COLO668 (cell line): ENCODE results near the gene SMIM44.
"Not testable (repeated sequence)": the region's sequence is repeated elsewhere in the genome, so short reads cannot be mapped to it uniquely, and the experiment has no call there.

ENCODE experiments used
- DNase-seq: peaks from one replicate; lab custom pipeline; 2025; ENCODE audit not compliant: unreplicated experiment; lab: John Stamatoyannopoulos, UW

The SMIM44 gene

DNA sequence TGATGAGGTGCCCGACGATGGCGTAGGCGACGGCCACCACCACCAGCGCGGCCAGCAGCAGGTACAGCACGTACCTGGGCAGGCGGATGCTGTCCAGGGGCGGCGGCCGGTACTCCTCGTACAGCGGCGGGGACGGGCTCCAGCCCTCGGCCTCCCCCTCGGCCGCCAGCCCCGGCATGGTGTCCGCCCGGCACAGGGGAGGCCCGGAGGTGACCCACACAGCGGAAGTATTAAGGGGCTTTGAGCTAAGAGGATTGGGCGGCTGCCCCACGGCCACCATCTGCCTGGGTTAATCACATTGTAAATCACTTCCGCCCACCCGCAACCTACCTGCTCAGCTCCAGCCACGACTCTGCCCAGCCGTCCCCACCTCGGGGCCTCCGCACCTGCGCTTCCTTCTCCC lies at the start of gene SMIM44:
SMIM44 (minus strand) TSS at position 216 of the 403 bp plus-strand sequence; CDS start at position 178, 38 bp downstream.
- peak; percentile 66 for DNase-seq

GRCh38 chr19:3533033-3533432 lies 49.8 kb upstream of the SMIM44 start:
- no peak for DNase-seq

GRCh38 chr19:3532154-3532786 lies 49.0 kb upstream of the SMIM44 start:
- no peak for DNase-seq

DNA sequence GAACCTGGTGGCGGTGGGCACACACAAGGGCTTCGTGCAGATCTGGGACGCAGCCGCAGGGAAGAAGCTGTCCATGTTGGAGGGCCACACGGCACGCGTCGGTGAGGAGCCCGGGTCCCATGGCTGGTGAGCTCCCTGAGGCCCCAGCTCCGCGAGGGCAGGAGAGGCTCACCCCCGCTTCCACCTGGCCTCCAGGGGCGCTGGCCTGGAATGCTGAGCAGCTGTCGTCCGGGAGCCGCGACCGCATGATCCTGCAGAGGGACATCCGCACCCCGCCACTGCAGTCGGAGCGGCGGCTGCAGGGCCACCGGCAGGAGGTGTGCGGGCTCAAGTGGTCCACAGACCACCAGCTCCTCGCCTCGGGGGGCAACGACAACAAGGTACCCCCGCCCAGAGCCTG lies 48.5 kb upstream of the SMIM44 start:
- DNase-seq = no peak

- DNase-seq = no peak
Measured at GRCh38 chr19:3530389-3530788, 47.1 kb upstream of the SMIM44 start.

DNA sequence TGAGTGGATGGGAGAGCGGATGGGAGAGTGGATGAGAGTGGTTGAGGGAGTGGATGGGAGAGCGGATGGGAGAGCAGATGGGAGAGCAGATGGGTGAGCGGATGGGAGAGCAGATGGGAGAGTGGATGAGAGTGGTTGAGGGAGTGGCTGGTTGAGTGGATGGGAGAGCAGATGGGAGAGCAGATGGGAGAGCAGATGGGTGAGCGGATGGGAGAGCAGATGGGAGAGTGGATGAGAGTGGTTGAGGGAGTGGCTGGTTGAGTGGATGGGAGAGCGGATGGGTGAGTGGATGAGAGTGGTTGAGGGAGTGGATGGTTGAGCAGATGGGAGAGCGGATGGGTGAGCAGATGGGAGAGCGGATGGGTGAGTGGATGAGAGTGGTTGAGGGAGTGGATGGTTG lies 46.1 kb upstream of the SMIM44 start:
- DNase-seq = not testable (repeated sequence)

DNA sequence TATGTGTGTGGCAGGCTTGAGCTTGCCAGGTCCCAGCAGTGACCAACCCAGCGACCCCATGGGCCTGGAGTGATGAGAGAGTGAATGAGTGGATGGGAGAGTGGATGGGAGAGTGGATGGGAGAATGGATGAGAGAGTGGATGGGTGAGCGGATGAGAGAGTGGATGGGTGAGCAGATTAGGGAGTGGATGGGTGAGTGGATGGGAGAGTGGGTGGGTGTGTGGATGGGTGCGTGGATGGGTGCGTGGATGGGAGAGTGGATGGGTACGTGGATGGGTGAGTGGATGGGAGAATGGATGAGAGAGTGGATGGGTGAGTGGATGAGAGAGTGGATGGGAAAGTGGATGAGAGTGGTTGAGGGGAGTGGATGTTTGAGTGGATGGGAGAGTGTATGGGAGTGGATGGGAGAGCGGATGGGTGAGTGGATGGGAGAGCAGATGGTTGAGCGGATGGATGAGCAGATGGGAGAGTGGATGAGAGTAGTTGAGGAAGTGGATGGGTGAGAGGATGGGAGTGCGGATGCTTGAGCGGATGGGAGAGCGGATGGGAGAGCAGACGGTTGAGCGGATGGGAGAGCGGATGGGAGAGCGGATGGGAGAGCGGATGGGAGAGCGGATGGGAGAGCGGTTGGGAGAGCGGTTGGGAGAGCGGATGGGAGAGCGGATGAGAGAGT lies 45.4 kb upstream of the SMIM44 start:
- no peak for DNase-seq

GRCh38 chr19:3528080-3528479 lies 44.8 kb upstream of the SMIM44 start:
- no peak for DNase-seq

GRCh38 chr19:3527238-3527910 lies 44.1 kb upstream of the SMIM44 start:
- DNase-seq = no peak

GRCh38 chr19:3526507-3527237 lies 43.4 kb upstream of the SMIM44 start:
- no peak for DNase-seq

DNA sequence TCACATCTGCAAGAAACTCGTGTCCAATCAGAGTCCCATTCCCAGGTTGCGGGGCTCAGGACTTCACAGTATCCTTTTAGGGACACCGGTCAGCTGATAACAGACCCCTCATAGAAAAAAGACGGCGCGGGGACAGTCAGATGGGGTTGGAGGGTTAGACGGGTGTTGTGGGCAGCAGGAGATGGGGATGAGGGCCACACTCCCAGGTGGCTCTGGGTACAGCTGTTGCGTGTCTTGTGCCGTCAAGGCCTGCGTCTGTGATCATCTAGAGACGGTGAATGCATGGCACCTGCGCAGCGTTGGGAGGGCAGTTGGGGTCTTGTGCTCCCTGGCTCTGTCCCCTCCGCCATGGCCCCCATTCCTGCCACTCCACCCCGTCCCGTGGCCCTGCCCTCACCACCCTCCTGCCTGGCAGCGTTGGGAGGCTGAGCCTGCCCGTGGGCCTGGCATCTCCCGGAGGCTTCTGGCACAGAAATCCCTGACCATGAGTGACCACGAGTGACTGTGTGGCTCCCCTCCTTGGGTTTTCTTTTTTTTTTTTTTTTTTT lies 41.7 kb upstream of the SMIM44 start:
- no peak for DNase-seq

- no peak for DNase-seq
Measured at GRCh38 chr19:3524078-3524842, 41.0 kb upstream of the SMIM44 start.

DNA sequence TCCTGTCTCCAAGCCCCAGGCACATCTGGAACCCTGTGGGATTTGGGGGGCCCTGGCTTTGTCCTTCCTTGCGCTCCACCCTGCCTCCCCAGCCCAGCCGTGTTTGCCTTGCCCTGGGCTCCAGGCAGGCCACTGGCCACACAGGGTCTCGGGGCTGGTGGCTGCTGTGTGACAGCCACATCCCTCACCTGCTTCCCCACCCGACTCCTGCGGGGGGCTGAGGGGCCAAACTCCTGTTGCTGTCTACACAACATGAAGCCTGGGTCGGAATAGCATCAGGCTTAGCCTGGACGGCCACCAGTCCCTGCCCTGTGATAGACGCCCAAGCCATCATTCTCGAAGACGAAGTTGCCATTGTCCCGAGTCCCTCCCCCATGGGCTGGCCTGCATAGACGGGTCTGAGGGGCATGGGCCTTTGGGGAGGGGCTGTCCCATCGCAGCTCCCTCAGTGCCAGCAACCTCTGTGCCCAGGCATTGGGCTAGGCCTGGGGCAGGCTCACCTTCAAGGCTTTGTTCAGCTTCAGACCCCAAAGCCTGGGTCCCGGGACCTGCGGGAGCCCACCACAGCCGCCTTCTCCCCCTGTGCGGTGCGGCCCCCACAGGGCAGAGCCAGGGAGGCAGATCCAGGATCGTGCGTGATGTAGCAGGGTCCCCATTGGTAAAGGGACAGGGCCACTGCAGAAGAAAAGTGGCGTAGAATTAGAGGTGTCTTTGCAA lies 40.3 kb upstream of the SMIM44 start:
- DNase-seq = no peak

GRCh38 chr19:3522421-3523360 lies 39.5 kb upstream of the SMIM44 start:
- no peak for DNase-seq

DNA sequence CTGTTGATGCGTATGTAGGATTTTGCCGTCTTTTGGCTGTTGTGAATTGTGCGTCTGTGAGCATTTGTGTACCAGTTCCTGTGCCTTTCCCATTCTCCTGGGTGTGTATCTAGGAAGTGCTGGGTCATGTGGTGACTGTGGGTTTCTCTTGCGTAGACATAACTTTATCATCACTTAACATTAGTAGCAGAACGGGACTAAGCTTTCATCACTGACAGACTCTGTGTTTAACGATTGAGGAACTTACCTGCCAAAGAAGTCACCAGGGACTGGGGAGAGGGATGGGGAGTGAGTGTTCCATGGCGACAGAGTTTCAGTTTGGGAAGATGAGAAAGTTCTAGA lies 37.8 kb upstream of the SMIM44 start:
- DNase-seq = no peak

- DNase-seq = peak; percentile 93
Measured at GRCh38 chr19:3520166-3521103, 37.2 kb upstream of the SMIM44 start.

GRCh38 chr19:3519126-3519525 lies 35.9 kb upstream of the SMIM44 start:
- no peak for DNase-seq

- DNase-seq = no peak
Measured at GRCh38 chr19:3518659-3519058, 35.4 kb upstream of the SMIM44 start.
